Activated CD8-positive, alpha-beta memory T cell treated with anti-CD3 and anti-CD28 coated beads for 48 hours (primary cell): ENCODE results near the gene STRN4.

Experiments used
- DNase-seq, 3 experiments: peaks; one replicate each; pipeline ENCODE4 v3.0.0-alpha.2; 2020; ENCODE audit warnings: low read depth in 2 of 3, low spot score in 2 of 3

The STRN4 gene

GRCh38 chr19:46726551-46726950 lies 19.7 kb downstream of the STRN4 start:
- no peak for DNase-seq

- DNase-seq = no peak
Measured at GRCh38 chr19:46725859-46726393, 20.3 kb downstream of the STRN4 start.

GRCh38 chr19:46725036-46725820 lies 21.0 kb downstream of the STRN4 start:
- DNase-seq = no peak

- DNase-seq = no peak
Measured at GRCh38 chr19:46724468-46724867, 21.8 kb downstream of the STRN4 start.

- no peak for DNase-seq
Measured at GRCh38 chr19:46723471-46723870, 22.8 kb downstream of the STRN4 start.

GRCh38 chr19:46723023-46723461 lies 23.2 kb downstream of the STRN4 start:
- no peak for DNase-seq

- DNase-seq = no peak
Measured at GRCh38 chr19:46722421-46723022, 23.7 kb downstream of the STRN4 start.

- no peak for DNase-seq
Measured at GRCh38 chr19:46722004-46722380, 24.3 kb downstream of the STRN4 start.

GRCh38 chr19:46721269-46722003 lies 24.8 kb downstream of the STRN4 start:
- DNase-seq = no peak

GRCh38 chr19:46720503-46721239 lies 25.6 kb downstream of the STRN4 start:
- DNase-seq = no peak

GRCh38 chr19:46719629-46720502 lies 26.4 kb downstream of the STRN4 start:
- no peak for DNase-seq

- DNase-seq = no peak
Measured at GRCh38 chr19:46718934-46719622, 27.2 kb downstream of the STRN4 start.

- peak in 2 of 3 experiments; percentile 45 to 47 for DNase-seq
Measured at GRCh38 chr19:46718157-46718933, 27.9 kb downstream of the STRN4 start.

GRCh38 chr19:46717716-46718143 lies 28.5 kb downstream of the STRN4 start:
- no peak for DNase-seq

GRCh38 chr19:46717034-46717715 lies 29.1 kb downstream of the STRN4 start, which contains the start of gene PRKD2:
Gene PRKD2, minus strand, starts transcription at chr19:46717114. Its CDS starts 744 bp downstream, at chr19:46716370.
- peak; percentile 79 to 92 (median 83) for DNase-seq

GRCh38 chr19:46716672-46717033 lies 29.6 kb downstream of the STRN4 start:
- DNase-seq = no peak

GRCh38 chr19:46715975-46716671 lies 30.1 kb downstream of the STRN4 start:
- no peak for DNase-seq

- no peak for DNase-seq
Measured at GRCh38 chr19:46715620-46715974, 30.7 kb downstream of the STRN4 start.
